ENCODE data around the gene EREG.

The EREG gene

GRCh38 chr4:74327762-74328161, 37.2 kb upstream of the EREG start:
- Histone ChIP-seq H3K9ac (ENCODE audit: low read length) (no peak overlapping the region), H2BK120ac (ENCODE audit: low read depth, low read length) (no peak overlapping the region), H2BK15ac (replicated peaks; ENCODE audit: low read depth) (no peak overlapping the region), H3K4me2 (ENCODE audit: low read length) (no peak overlapping the region), H3K79me2 (ENCODE audit: control insufficient read depth, insufficient read depth, low read length) (no peaks in the 10 kb centered on the region), H4K5ac (ENCODE audit: low read length) (no peak overlapping the region), H3K4me3 (ENCODE audit: low read length) (no peak overlapping the region), H3K23ac (ENCODE audit: low read length) (no peak overlapping the region), H3K79me1 (ENCODE audit: low read length) (no peaks in the 10 kb centered on the region), H3K56ac (ENCODE audit: low read length) (no peak overlapping the region), H3K27ac (ENCODE audit: low read depth, low read length) (no peak overlapping the region), H4K8ac (ENCODE audit: low read depth, low read length) (no peak overlapping the region), H3K36me3 (ENCODE audit: control insufficient read depth, insufficient read depth, low read length) (no peaks in the 10 kb centered on the region), H3K27me3 (ENCODE audit: insufficient read depth, low read length, poor library complexity) (no peaks in the 10 kb centered on the region), H2AK5ac (ENCODE audit: low read length) (no peak overlapping the region), H3K4ac (ENCODE audit: low read depth, low read length) (no peak overlapping the region), H2BK5ac (ENCODE audit: low read length) (no peak overlapping the region), H3K18ac (ENCODE audit: low read length) (no peak overlapping the region), H3K4me1 (ENCODE audit: control insufficient read depth, low read depth, low read length) (no peaks in the 10 kb centered on the region)
- WGBS (ENCODE audit: extremely low coverage, insufficient coverage, low lambda C conversion rate) = no CpG with 5 or more reads among the region's 3 CpGs
- DNase-seq = no peak

GRCh38 chr4:74328501-74328900, 36.4 kb upstream of the EREG start:
- no peak overlapping the region for H3K27ac ChIP-seq (ENCODE audit: low read depth, low read length)
- H4K8ac ChIP-seq (ENCODE audit: low read depth, low read length) = no peak overlapping the region
- no peaks in the 10 kb centered on the region for H3K79me2 ChIP-seq (ENCODE audit: control insufficient read depth, insufficient read depth, low read length)
- no peak overlapping the region for H3K9ac ChIP-seq (ENCODE audit: low read length)
- H3K4me2 ChIP-seq (ENCODE audit: low read length) = no peak overlapping the region
- H3K79me1 ChIP-seq (ENCODE audit: low read length) = no peaks in the 10 kb centered on the region
- no peak overlapping the region for H3K18ac ChIP-seq (ENCODE audit: low read length)
- no peak overlapping the region for H2BK120ac ChIP-seq (ENCODE audit: low read depth, low read length)
- H2BK5ac ChIP-seq (ENCODE audit: low read length) = no peak overlapping the region
- no CpG with 5 or more reads among the region's 1 CpG for WGBS (ENCODE audit: extremely low coverage, insufficient coverage, low lambda C conversion rate)
- no peak overlapping the region for H4K5ac ChIP-seq (ENCODE audit: low read length)
- DNase-seq = no peak
- no peak overlapping the region for H3K4me3 ChIP-seq (ENCODE audit: low read length)
- no peaks in the 10 kb centered on the region for H3K4me1 ChIP-seq (ENCODE audit: control insufficient read depth, low read depth, low read length)
- H3K27me3 ChIP-seq (ENCODE audit: insufficient read depth, low read length, poor library complexity) = no peaks in the 10 kb centered on the region
- H2AK5ac ChIP-seq (ENCODE audit: low read length) = no peak overlapping the region
- no peaks in the 10 kb centered on the region for H3K36me3 ChIP-seq (ENCODE audit: control insufficient read depth, insufficient read depth, low read length)
- no peak overlapping the region for H3K4ac ChIP-seq (ENCODE audit: low read depth, low read length)
- H3K23ac ChIP-seq (ENCODE audit: low read length) = no peak overlapping the region
- H2BK15ac ChIP-seq (replicated peaks; ENCODE audit: low read depth) = no peak overlapping the region
- no peak overlapping the region for H3K56ac ChIP-seq (ENCODE audit: low read length)

DNA sequence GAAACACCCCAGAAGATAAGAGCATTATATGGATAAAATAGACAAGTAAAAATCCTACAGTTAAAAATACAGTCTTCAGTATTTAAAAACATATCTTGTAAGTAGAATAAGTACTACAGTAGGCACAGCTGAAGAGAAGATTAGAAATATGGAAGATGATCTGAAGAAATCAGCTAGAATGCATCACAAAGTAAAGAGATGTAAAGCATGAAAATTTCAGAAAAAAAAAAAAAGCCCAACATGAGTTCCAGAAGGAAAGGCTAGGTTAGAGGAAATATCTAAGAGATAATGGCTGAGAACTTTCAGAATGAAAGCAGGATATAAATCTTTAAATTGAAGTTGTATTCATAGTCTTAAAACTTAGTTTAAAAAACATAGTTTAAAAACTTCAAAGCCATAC, 35.6 kb upstream of the EREG start:
- Histone ChIP-seq H2AK5ac (ENCODE audit: low read length) (no peak overlapping the region), H3K36me3 (ENCODE audit: control insufficient read depth, insufficient read depth, low read length) (no peaks in the 10 kb centered on the region), H3K27me3 (ENCODE audit: insufficient read depth, low read length, poor library complexity) (no peaks in the 10 kb centered on the region), H2BK15ac (replicated peaks; ENCODE audit: low read depth) (no peak overlapping the region), H3K18ac (ENCODE audit: low read length) (no peak overlapping the region), H3K4me2 (ENCODE audit: low read length) (no peak overlapping the region), H4K5ac (ENCODE audit: low read length) (no peak overlapping the region), H3K4me1 (ENCODE audit: control insufficient read depth, low read depth, low read length) (no peaks in the 10 kb centered on the region), H2BK120ac (ENCODE audit: low read depth, low read length) (no peak overlapping the region), H3K56ac (ENCODE audit: low read length) (no peak overlapping the region), H3K27ac (ENCODE audit: low read depth, low read length) (no peak overlapping the region), H3K9ac (ENCODE audit: low read length) (no peak overlapping the region), H3K4me3 (ENCODE audit: low read length) (no peak overlapping the region), H3K23ac (ENCODE audit: low read length) (no peak overlapping the region), H4K8ac (ENCODE audit: low read depth, low read length) (no peak overlapping the region), H3K4ac (ENCODE audit: low read depth, low read length) (no peak overlapping the region), H3K79me2 (ENCODE audit: control insufficient read depth, insufficient read depth, low read length) (no peaks in the 10 kb centered on the region), H3K79me1 (ENCODE audit: low read length) (no peaks in the 10 kb centered on the region), H2BK5ac (ENCODE audit: low read length) (no peak overlapping the region)
- DNase-seq = no peak

- Histone ChIP-seq H2BK5ac (ENCODE audit: low read length) (no peak overlapping the region), H2BK15ac (replicated peaks; ENCODE audit: low read depth) (no peak overlapping the region), H3K18ac (ENCODE audit: low read length) (no peak overlapping the region), H4K5ac (ENCODE audit: low read length) (no peak overlapping the region), H2BK120ac (ENCODE audit: low read depth, low read length) (no peak overlapping the region), H3K27ac (ENCODE audit: low read depth, low read length) (no peak overlapping the region), H2AK5ac (ENCODE audit: low read length) (no peak overlapping the region), H3K4me2 (ENCODE audit: low read length) (no peak overlapping the region), H3K56ac (ENCODE audit: low read length) (no peak overlapping the region), H3K4me1 (ENCODE audit: control insufficient read depth, low read depth, low read length) (no peaks in the 10 kb centered on the region), H3K79me2 (ENCODE audit: control insufficient read depth, insufficient read depth, low read length) (no peaks in the 10 kb centered on the region), H3K36me3 (ENCODE audit: control insufficient read depth, insufficient read depth, low read length) (no peaks in the 10 kb centered on the region), H3K4me3 (ENCODE audit: low read length) (no peak overlapping the region), H3K27me3 (ENCODE audit: insufficient read depth, low read length, poor library complexity) (no peaks in the 10 kb centered on the region), H3K79me1 (ENCODE audit: low read length) (no peaks in the 10 kb centered on the region), H3K4ac (ENCODE audit: low read depth, low read length) (no peak overlapping the region), H3K23ac (ENCODE audit: low read length) (no peak overlapping the region), H4K8ac (ENCODE audit: low read depth, low read length) (no peak overlapping the region), H3K9ac (ENCODE audit: low read length) (no peak overlapping the region)
- no CpG with 5 or more reads among the region's 9 CpGs for WGBS (ENCODE audit: extremely low coverage, insufficient coverage, low lambda C conversion rate)
- DNase-seq = no peak
These were observed 34.6 kb upstream of the EREG start for GRCh38 chr4:74330295-74330750.

- H3K27ac ChIP-seq (ENCODE audit: low read depth, low read length) = no peak overlapping the region
- H4K8ac ChIP-seq (ENCODE audit: low read depth, low read length) = no peak overlapping the region
- H2AK5ac ChIP-seq (ENCODE audit: low read length) = no peak overlapping the region
- no peak overlapping the region for H3K18ac ChIP-seq (ENCODE audit: low read length)
- no peak overlapping the region for H3K4ac ChIP-seq (ENCODE audit: low read depth, low read length)
- H3K27me3 ChIP-seq (ENCODE audit: insufficient read depth, low read length, poor library complexity) = no peaks in the 10 kb centered on the region
- H3K36me3 ChIP-seq (ENCODE audit: control insufficient read depth, insufficient read depth, low read length) = no peaks in the 10 kb centered on the region
- no peaks in the 10 kb centered on the region for H3K79me2 ChIP-seq (ENCODE audit: control insufficient read depth, insufficient read depth, low read length)
- WGBS (ENCODE audit: extremely low coverage, insufficient coverage, low lambda C conversion rate) = no CpG with 5 or more reads among the region's 2 CpGs
- no peak overlapping the region for H3K23ac ChIP-seq (ENCODE audit: low read length)
- DNase-seq = no peak
- no peak overlapping the region for H3K56ac ChIP-seq (ENCODE audit: low read length)
- no peaks in the 10 kb centered on the region for H3K4me1 ChIP-seq (ENCODE audit: control insufficient read depth, low read depth, low read length)
- no peak overlapping the region for H3K4me2 ChIP-seq (ENCODE audit: low read length)
- no peak overlapping the region for H2BK120ac ChIP-seq (ENCODE audit: low read depth, low read length)
- no peak overlapping the region for H2BK5ac ChIP-seq (ENCODE audit: low read length)
- H4K5ac ChIP-seq (ENCODE audit: low read length) = no peak overlapping the region
- no peak overlapping the region for H3K9ac ChIP-seq (ENCODE audit: low read length)
- no peak overlapping the region for H2BK15ac ChIP-seq (replicated peaks; ENCODE audit: low read depth)
- no peaks in the 10 kb centered on the region for H3K79me1 ChIP-seq (ENCODE audit: low read length)
- no peak overlapping the region for H3K4me3 ChIP-seq (ENCODE audit: low read length)
These were observed 33.7 kb upstream of the EREG start for GRCh38 chr4:74331252-74331651.

DNA sequence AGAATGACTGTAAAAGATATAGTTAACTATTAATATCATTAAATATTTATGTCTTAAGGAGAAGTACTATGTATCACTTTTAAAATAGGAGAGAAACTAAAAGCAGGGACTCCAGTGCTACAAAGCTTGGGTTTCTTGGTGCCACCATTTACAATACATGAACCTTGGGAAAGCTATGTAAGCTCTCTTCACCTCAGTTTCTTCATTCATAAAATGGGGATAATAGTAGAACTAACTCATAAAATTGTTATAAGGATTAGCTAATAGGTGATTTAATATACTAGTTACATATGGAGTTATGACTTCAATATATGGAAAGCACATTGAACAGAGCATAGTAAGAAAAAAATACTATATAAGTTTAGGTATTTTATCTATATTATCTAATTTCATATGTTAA, 33.0 kb upstream of the EREG start:
- Histone ChIP-seq H3K56ac (ENCODE audit: low read length) (no peak overlapping the region), H3K27me3 (ENCODE audit: insufficient read depth, low read length, poor library complexity) (no peaks in the 10 kb centered on the region), H3K23ac (ENCODE audit: low read length) (no peak overlapping the region), H3K4me1 (ENCODE audit: control insufficient read depth, low read depth, low read length) (no peaks in the 10 kb centered on the region), H3K79me1 (ENCODE audit: low read length) (no peaks in the 10 kb centered on the region), H4K8ac (ENCODE audit: low read depth, low read length) (no peak overlapping the region), H3K4ac (ENCODE audit: low read depth, low read length) (no peak overlapping the region), H3K79me2 (ENCODE audit: control insufficient read depth, insufficient read depth, low read length) (no peaks in the 10 kb centered on the region), H2AK5ac (ENCODE audit: low read length) (no peak overlapping the region), H3K4me3 (ENCODE audit: low read length) (no peak overlapping the region), H2BK15ac (replicated peaks; ENCODE audit: low read depth) (no peak overlapping the region), H3K9ac (ENCODE audit: low read length) (no peak overlapping the region), H3K18ac (ENCODE audit: low read length) (no peak overlapping the region), H2BK5ac (ENCODE audit: low read length) (no peak overlapping the region), H3K4me2 (ENCODE audit: low read length) (no peak overlapping the region), H3K27ac (ENCODE audit: low read depth, low read length) (no peak overlapping the region), H3K36me3 (ENCODE audit: control insufficient read depth, insufficient read depth, low read length) (no peaks in the 10 kb centered on the region), H2BK120ac (ENCODE audit: low read depth, low read length) (no peak overlapping the region), H4K5ac (ENCODE audit: low read length) (no peak overlapping the region)
- no peak for DNase-seq

All from mesendoderm (in vitro differentiated cells).